H9 (cell line): ENCODE results near the gene STX8. TPM values are rescaled to one million over a fixed set of nuclear protein-coding genes. Genes with fewer than 3 reads are reported as not detected.

ENCODE experiments used
- DNase-seq: peaks from one replicate; pipeline ENCODE4 v3.0.0-alpha.2; 2017
- H2AFZ ChIP-seq: one replicate; pipeline ENCODE4 v1.6.1; 2013; ENCODE audit warnings: mild to moderate bottlenecking, low read length, control low read depth, moderate library complexity
- H2AK5ac ChIP-seq: 2 replicates; pipeline ENCODE4 v1.6.1; 2013; ENCODE audit warnings: low read length, control low read depth, mixed read lengths; ENCODE audit not compliant: insufficient read length
- H2BK120ac ChIP-seq: one replicate; pipeline ENCODE4 v1.6.1; 2013; ENCODE audit warnings: low read depth, mild to moderate bottlenecking, low read length, control low read depth, inconsistent platforms; ENCODE audit not compliant: poor library complexity, severe bottlenecking
- H2BK12ac ChIP-seq: 2 replicates; pipeline ENCODE4 v1.6.1; 2013; ENCODE audit warnings: low read length, control low read depth, mixed read lengths, low read depth; ENCODE audit not compliant: insufficient read length
- H2BK15ac ChIP-seq: 2 replicates; pipeline ENCODE4 v1.6.1; 2013; ENCODE audit warnings: low read depth, low read length, control low read depth
- H2BK20ac ChIP-seq: one replicate; pipeline ENCODE4 v1.6.1; 2013; ENCODE audit warnings: low read depth, mild to moderate bottlenecking, low read length, control low read depth, inconsistent platforms; ENCODE audit not compliant: poor library complexity, severe bottlenecking
- H2BK5ac ChIP-seq: 2 replicates; pipeline ENCODE4 v1.6.1; 2013; ENCODE audit warnings: low read length, control low read depth, mixed read lengths; ENCODE audit not compliant: insufficient read length
- H3K14ac ChIP-seq: 2 replicates; pipeline ENCODE4 v1.6.1; 2013; ENCODE audit warnings: low read length, control low read depth; ENCODE audit not compliant: insufficient read depth
- H3K18ac ChIP-seq: 2 replicates; pipeline ENCODE4 v1.6.1; 2013; ENCODE audit warnings: low read depth, mild to moderate bottlenecking, mixed read lengths, low read length, control low read depth; ENCODE audit not compliant: insufficient read length
- H3K23ac ChIP-seq: 2 replicates; pipeline ENCODE4 v1.6.1; 2013; ENCODE audit warnings: low read length, control low read depth, mixed read lengths, low read depth; ENCODE audit not compliant: insufficient read length
- H3K23me2 ChIP-seq: 2 replicates; pipeline ENCODE4 v1.6.1; 2013; ENCODE audit warnings: low read depth, mild to moderate bottlenecking, mixed read lengths, low read length, control low read depth; ENCODE audit not compliant: insufficient read length, poor library complexity, severe bottlenecking
- H3K27ac ChIP-seq: 2 replicates; pipeline ENCODE4 v1.5.1; 2013; ENCODE audit warnings: low read length, control low read depth, mixed read lengths, low read depth; ENCODE audit not compliant: insufficient read length
- H3K27me3 ChIP-seq: 2 replicates; pipeline ENCODE4 v1.6.1; 2013; ENCODE audit warnings: low read length, control low read depth, inconsistent platforms; ENCODE audit not compliant: insufficient read depth
- H3K4ac ChIP-seq: 2 replicates; pipeline ENCODE4 v1.6.1; 2013; ENCODE audit warnings: low read depth, mild to moderate bottlenecking, control low read depth, inconsistent platforms, low read length, moderate library complexity
- H3K4me1 ChIP-seq: 2 replicates; pipeline ENCODE4 v1.6.1; 2013; ENCODE audit warnings: low read length, control low read depth, inconsistent platforms; ENCODE audit not compliant: insufficient read depth
- H3K4me2 ChIP-seq: 2 replicates; pipeline ENCODE4 v1.6.1; 2013; ENCODE audit warnings: low read length, control low read depth, mixed read lengths; ENCODE audit not compliant: insufficient read length, insufficient read depth
- H3K56ac ChIP-seq: 2 replicates; pipeline ENCODE4 v1.6.1; 2013; ENCODE audit warnings: low read depth, mild to moderate bottlenecking, mixed read lengths, low read length, control low read depth; ENCODE audit not compliant: insufficient read length
- H3K79me1 ChIP-seq: 2 replicates; pipeline ENCODE4 v1.6.1; 2013; ENCODE audit warnings: low read depth, mild to moderate bottlenecking, moderate library complexity, low read length, control low read depth, inconsistent platforms; ENCODE audit not compliant: insufficient read depth, poor library complexity, severe bottlenecking
- H3K79me2 ChIP-seq: 2 replicates; pipeline ENCODE4 v1.6.1; 2013; ENCODE audit warnings: low read length, control low read depth, inconsistent platforms; ENCODE audit not compliant: insufficient read depth
- H3K9ac ChIP-seq: 2 replicates; pipeline ENCODE4 v1.6.1; 2013; ENCODE audit warnings: low read length, control low read depth, mixed read lengths; ENCODE audit not compliant: insufficient read length; ENCODE audit errors: extremely low read depth
- H3K9me3 ChIP-seq: one replicate; pipeline ENCODE4 v1.6.1; 2013; ENCODE audit warnings: low read depth, low read length, inconsistent platforms; ENCODE audit not compliant: control insufficient read depth
- H3T11ph ChIP-seq: one replicate; pipeline ENCODE4 v1.6.1; 2013; ENCODE audit warnings: mild to moderate bottlenecking, low read length, control low read depth, inconsistent platforms
- H4K20me1 ChIP-seq: one replicate; pipeline ENCODE4 v1.6.1; 2013; ENCODE audit not compliant: control insufficient read depth, insufficient read length, insufficient read depth
- H4K5ac ChIP-seq: 2 replicates; pipeline ENCODE4 v1.6.1; 2013; ENCODE audit warnings: low read depth, mild to moderate bottlenecking, mixed read lengths, low read length, control low read depth; ENCODE audit not compliant: insufficient read length
- H4K8ac ChIP-seq: replicated peaks from 2 replicates; pipeline ENCODE4 v1.6.1; 2013; ENCODE audit warnings: low read length, control low read depth, mixed read lengths, low read depth; ENCODE audit not compliant: insufficient read length
- H4K91ac ChIP-seq: 2 replicates; pipeline ENCODE4 v1.6.1; 2013; ENCODE audit warnings: low read depth, mild to moderate bottlenecking, moderate library complexity, mixed read lengths, low read length, control low read depth; ENCODE audit not compliant: insufficient read length
- H3K27ac Mint-ChIP-seq, 3 experiments: 2 replicates in 2 of 3; 3 replicates in 1 of 3; pipeline ENCODE4 v1.8.0; 2020 to 2021; ENCODE audit warnings: mixed read lengths in 3 of 3, mild to moderate bottlenecking in 1 of 3, moderate library complexity in 1 of 3
- H3K27me3 Mint-ChIP-seq: 2 replicates; pipeline ENCODE4 v1.8.0; 2021; ENCODE audit warnings: low read depth, mild to moderate bottlenecking, moderate library complexity, mixed read lengths
- H3K36me3 Mint-ChIP-seq, 3 experiments: 2 replicates in 2 of 3; 3 replicates in 1 of 3; pipeline ENCODE4 v1.8.0; 2020 to 2021; ENCODE audit warnings: low read depth in 3 of 3, mixed read lengths in 3 of 3; ENCODE audit not compliant: insufficient read depth in 1 of 3
- H3K4me1 Mint-ChIP-seq, 2 experiments: 2 replicates each; pipeline ENCODE4 v1.8.0; 2020; ENCODE audit warnings: mixed read lengths in 2 of 2
- H3K4me3 Mint-ChIP-seq, 2 experiments: 2 replicates in 1 of 2; 3 replicates in 1 of 2; pipeline ENCODE4 v1.8.0; 2020 to 2021; ENCODE audit warnings: mild to moderate bottlenecking in 2 of 2, mixed read lengths in 2 of 2, moderate library complexity in 1 of 2
- H3K9me3 Mint-ChIP-seq, 2 experiments: 2 replicates in 1 of 2; 3 replicates in 1 of 2; pipeline ENCODE4 v1.8.0; 2020; ENCODE audit warnings: mild to moderate bottlenecking in 2 of 2, mixed read lengths in 2 of 2, moderate library complexity in 1 of 2
- WGBS: extraction: QIAGEN DNeasy Blood & Tissue Kit; methylation state at CpG from one replicate; pipeline ENCODE4 v1.1.7; 2013; ENCODE audit warnings: missing lambda C conversion rate, low lambda C conversion rate, mixed read lengths; ENCODE audit not compliant: insufficient read length; ENCODE audit errors: extremely low coverage; 5-methylcytosine and 5-hydroxymethylcytosine counted together
- total RNA-seq: library from RNA; stranded (reverse); gene quantifications from 2 replicates; pipeline ENCODE4 v1.2.1, GENCODE V29; 2021
- TF ChIP-seq, protein P1 (sequence below): fragments of 200-600 bp; sonication (generic); conservative IDR thresholded peaks from 3 replicates; pipeline ENCODE4 v1.8.0; 2021; ENCODE audit warnings: antibody characterized with exemption, mild to moderate bottlenecking

Gene STX8
- total RNA-seq, 1 experiment from 2014 or later: 55.1 TPM

DNA sequence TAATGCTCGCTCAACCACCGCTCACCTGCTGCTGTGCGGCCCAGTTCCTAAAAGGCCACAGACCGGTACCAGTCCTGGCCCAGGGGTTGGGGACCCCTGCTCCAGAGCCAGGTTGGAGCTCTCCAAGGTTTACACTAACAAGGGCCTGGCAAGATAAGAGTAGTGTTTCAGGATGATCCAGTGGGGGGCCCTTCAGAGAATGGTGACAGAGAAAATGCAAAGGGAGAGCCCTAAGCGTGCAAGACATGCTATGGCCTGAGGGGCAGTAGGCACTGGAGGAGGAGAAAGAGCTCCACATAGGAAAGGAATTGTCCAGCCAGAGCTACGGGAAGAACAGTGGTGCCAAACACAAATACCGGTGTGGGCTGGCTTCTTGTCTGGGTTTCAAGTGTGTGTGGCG is 233.4 kb downstream of the STX8 start:
- H3K4me1 ChIP-seq: peaks cover 2% of the 10 kb centered on the region; the same call in 1 of the 2 replicates
- no peak overlapping the region for H4K91ac ChIP-seq
- H3K9ac ChIP-seq: no peak overlapping the region
- no peaks in the 10 kb centered on the region for H3K23me2 ChIP-seq
- no peaks in the 10 kb centered on the region for H3K9me3 ChIP-seq
- no peak overlapping the region for H3K18ac ChIP-seq
- no peak overlapping the region for H2BK12ac ChIP-seq
- peak overlapping the region in 1 of 3 experiments; percentile 36; a peak in 1 of 7 replicates for H3K27ac Mint-ChIP-seq
- no peak overlapping the region for H3K4ac ChIP-seq
- no peak overlapping the region for H2BK15ac ChIP-seq
- H3T11ph ChIP-seq: no peak overlapping the region
- no peak overlapping the region for H2AK5ac ChIP-seq
- no peak overlapping the region for H2BK20ac ChIP-seq
- no peak overlapping the region for H2AFZ ChIP-seq
- no peak overlapping the region for H3K14ac ChIP-seq
- H4K5ac ChIP-seq: no peak overlapping the region
- no peak overlapping the region for H4K8ac ChIP-seq
- WGBS: no CpG with 5 or more reads among the region's 8 CpGs
- TF ChIP-seq, protein P1, sequence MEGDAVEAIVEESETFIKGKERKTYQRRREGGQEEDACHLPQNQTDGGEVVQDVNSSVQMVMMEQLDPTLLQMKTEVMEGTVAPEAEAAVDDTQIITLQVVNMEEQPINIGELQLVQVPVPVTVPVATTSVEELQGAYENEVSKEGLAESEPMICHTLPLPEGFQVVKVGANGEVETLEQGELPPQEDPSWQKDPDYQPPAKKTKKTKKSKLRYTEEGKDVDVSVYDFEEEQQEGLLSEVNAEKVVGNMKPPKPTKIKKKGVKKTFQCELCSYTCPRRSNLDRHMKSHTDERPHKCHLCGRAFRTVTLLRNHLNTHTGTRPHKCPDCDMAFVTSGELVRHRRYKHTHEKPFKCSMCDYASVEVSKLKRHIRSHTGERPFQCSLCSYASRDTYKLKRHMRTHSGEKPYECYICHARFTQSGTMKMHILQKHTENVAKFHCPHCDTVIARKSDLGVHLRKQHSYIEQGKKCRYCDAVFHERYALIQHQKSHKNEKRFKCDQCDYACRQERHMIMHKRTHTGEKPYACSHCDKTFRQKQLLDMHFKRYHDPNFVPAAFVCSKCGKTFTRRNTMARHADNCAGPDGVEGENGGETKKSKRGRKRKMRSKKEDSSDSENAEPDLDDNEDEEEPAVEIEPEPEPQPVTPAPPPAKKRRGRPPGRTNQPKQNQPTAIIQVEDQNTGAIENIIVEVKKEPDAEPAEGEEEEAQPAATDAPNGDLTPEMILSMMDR: 0 out of 3 replicates have a peak, but pooled peaks have one; percentile 18
- no peaks in the 10 kb centered on the region for H3K36me3 Mint-ChIP-seq
- no peaks in the 10 kb centered on the region for H3K79me2 ChIP-seq
- H3K27ac ChIP-seq: no peak overlapping the region
- no peak overlapping the region for H3K23ac ChIP-seq
- no peak overlapping the region for H3K56ac ChIP-seq
- peak; percentile 34 for DNase-seq
- no peak overlapping the region for H3K4me2 ChIP-seq
- no peaks in the 10 kb centered on the region for H3K79me1 ChIP-seq
- H2BK120ac ChIP-seq: no peak overlapping the region
- no peaks in the 10 kb centered on the region for H4K20me1 ChIP-seq
- peaks cover 25 to 28% of the 10 kb centered on the region in 2 experiments for H3K4me1 Mint-ChIP-seq
- no peaks in the 10 kb centered on the region for H3K9me3 Mint-ChIP-seq
- no peaks in the 10 kb centered on the region; the same call in 1 of the 2 replicates for H3K27me3 Mint-ChIP-seq
- H3K4me3 Mint-ChIP-seq: no peak overlapping the region
- H2BK5ac ChIP-seq: no peak overlapping the region
- H3K27me3 ChIP-seq: no peaks in the 10 kb centered on the region
